Esophagus muscularis mucosa (tissue), 4 donors: Measurements from ENCODE around the gene PODXL2. TPM values are rescaled to one million over a fixed set of nuclear protein-coding genes. Genes with fewer than 3 reads are reported as not detected.

Source experiments
- DNase-seq: peaks from one replicate; pipeline ENCODE4 v3.0.0-alpha.2; 2017; ENCODE audit errors: extremely low spot score
- H3K27ac ChIP-seq, 4 donors: fragments of 200-600 bp; sonication (generic); replicated peaks in 1 of 4; 1 replicate in 3 of 4; 2 replicates in 1 of 4; pipeline ENCODE4 v1.5.1; 2016 to 2019; ENCODE audit warnings: mild to moderate bottlenecking in 1 of 4
- H3K27me3 ChIP-seq, 4 donors: fragments of 200-600 bp; sonication (generic); one replicate each; pipeline versions ENCODE4 v1.5.1 to v1.6.0; 2016 to 2019
- H3K36me3 ChIP-seq, 4 donors: fragments of 200-600 bp; sonication (generic); one replicate each; pipeline ENCODE4 v1.5.1; 2016 to 2019
- H3K4me1 ChIP-seq, 4 donors: fragments of 200-600 bp; sonication (generic); one replicate each; pipeline ENCODE4 v1.5.1; 2016 to 2019
- H3K4me3 ChIP-seq, 4 donors: fragments of 200-600 bp; sonication (generic); 1 replicate in 2 of 4; 2 replicates in 2 of 4; pipeline ENCODE4 v1.5.1; 2016 to 2019; ENCODE audit warnings: mild to moderate bottlenecking in 4 of 4, moderate library complexity in 1 of 4
- H3K9me3 ChIP-seq, 4 donors: fragments of 200-600 bp; sonication (generic); 1 replicate in 3 of 4; 2 replicates in 1 of 4; pipeline ENCODE4 v1.5.1; 2016 to 2019
- CTCF ChIP-seq, 3 experiments: fragments of 200-600 bp in 2 of 3; fragments of 450-650 bp in 1 of 3; sonication (generic) in 2 of 3; IDR thresholded peaks; one replicate each; pipeline ENCODE4 v1.5.1; 2017 to 2019; ENCODE audit warnings: antibody characterized with exemption in 3 of 3, mild to moderate bottlenecking in 2 of 3, moderate library complexity in 1 of 3
- EP300 ChIP-seq: sonication (generic); formaldehyde crosslinking; IDR thresholded peaks from one replicate; pipeline ENCODE4 v1.6.1; 2017; ENCODE audit warnings: antibody characterized with exemption
- POLR2A ChIP-seq: fragments of 450-650 bp; IDR thresholded peaks from one replicate; pipeline ENCODE4 v1.6.1; 2017; ENCODE audit warnings: antibody characterized with exemption, moderate library complexity, mild to moderate bottlenecking, low read depth
- POLR2AphosphoS5 ChIP-seq, 2 donors: sonication (generic); formaldehyde crosslinking; IDR thresholded peaks; one replicate each; pipeline ENCODE4 v1.6.1; 2017; ENCODE audit warnings: antibody characterized with exemption in 2 of 2
- whole genome bisulfite sequencing: methylation state at CpG from one replicate; pipeline ENCODE4 v1.1.5; 2018; 5-methylcytosine and 5-hydroxymethylcytosine counted together
- intact Hi-C: fragments of 100-400 bp; cut with DNase I; formaldehyde crosslinking; loops from one replicate; pipeline ENCODE4 v1.15.1; 2023
- total RNA-seq, 4 donors: library from RNA; depleted of rRNA; stranded (reverse); fragments of >200 nt; gene quantifications; one replicate each; pipeline versions ENCODE4 v1.1.0 to v1.2.1, GENCODE V29; 2016

Gene PODXL2
- total RNA-seq, 4 donors from 2014 or later: 1.7 to 3.1 (median 2.5) TPM

DNA sequence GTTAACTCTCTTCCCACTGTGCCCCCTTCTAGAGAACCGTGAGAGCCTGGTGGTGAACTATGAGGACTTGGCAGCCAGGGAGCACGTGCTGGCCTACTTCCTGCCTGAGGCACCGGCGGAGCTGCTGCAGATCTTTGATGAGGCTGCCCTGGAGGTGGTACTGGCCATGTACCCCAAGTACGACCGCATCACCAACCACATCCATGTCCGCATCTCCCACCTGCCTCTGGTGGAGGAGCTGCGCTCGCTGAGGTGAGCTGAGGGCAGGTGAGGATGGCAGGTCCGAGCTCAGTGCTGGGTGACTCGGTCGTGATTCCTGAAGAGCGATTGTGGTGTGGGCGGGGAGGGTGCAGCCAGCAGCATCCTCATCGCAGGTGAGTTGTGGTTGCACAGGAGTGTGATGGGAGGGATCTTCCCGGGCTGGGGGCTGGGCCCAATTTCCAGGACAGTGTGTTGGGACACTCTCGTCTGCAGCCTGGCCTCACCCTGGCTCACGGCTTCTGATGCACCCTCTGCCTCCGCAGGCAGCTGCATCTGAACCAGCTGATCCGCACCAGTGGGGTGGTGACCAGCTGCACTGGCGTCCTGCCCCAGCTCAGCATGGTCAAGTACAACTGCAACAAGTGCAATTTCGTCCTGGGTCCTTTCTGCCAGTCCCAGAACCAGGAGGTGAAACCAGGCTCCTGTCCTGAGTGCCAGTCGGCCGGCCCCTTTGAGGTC is 22.7 kb upstream of the PODXL2 start:
- DNase-seq: no peak
- intact Hi-C loops: no loop called here
- H3K9me3 ChIP-seq: no peaks in the 10 kb centered on the region
- no peaks in the 10 kb centered on the region for H3K4me1 ChIP-seq
- H3K27me3 ChIP-seq: no peaks in the 10 kb centered on the region
- peaks cover 10 to 66% (median 27%) of the 10 kb centered on the region in 4 donors for H3K36me3 ChIP-seq
- TF ChIP-seq POLR2A (no peak), CTCF (IDR thresholded peaks at IDR 0.05) (no peak), POLR2AphosphoS5 (IDR thresholded peaks at IDR 0.05) (no peak), EP300 (no peak)
- WGBS: 98% methylated on average over 16 of the region's 24 CpGs
- H3K27ac ChIP-seq: no peak overlapping the region
- H3K4me3 ChIP-seq: no peak overlapping the region

GRCh38 chr3:127606981-127607595 is 21.9 kb upstream of the PODXL2 start:
- TF ChIP-seq CTCF (IDR thresholded peaks at IDR 0.05) (no peak), EP300 (no peak), POLR2AphosphoS5 (IDR thresholded peaks at IDR 0.05) (no peak), POLR2A (no peak)
- no peak overlapping the region for H3K4me3 ChIP-seq
- intact Hi-C loops: no loop called here
- no peaks in the 10 kb centered on the region for H3K27me3 ChIP-seq
- WGBS: 89% methylated on average over 17 of the region's 17 CpGs
- DNase-seq: no peak
- H3K4me1 ChIP-seq: no peaks in the 10 kb centered on the region
- H3K9me3 ChIP-seq: no peaks in the 10 kb centered on the region
- peaks cover 10 to 68% (median 27%) of the 10 kb centered on the region in 4 donors for H3K36me3 ChIP-seq
- no peak overlapping the region for H3K27ac ChIP-seq

DNA sequence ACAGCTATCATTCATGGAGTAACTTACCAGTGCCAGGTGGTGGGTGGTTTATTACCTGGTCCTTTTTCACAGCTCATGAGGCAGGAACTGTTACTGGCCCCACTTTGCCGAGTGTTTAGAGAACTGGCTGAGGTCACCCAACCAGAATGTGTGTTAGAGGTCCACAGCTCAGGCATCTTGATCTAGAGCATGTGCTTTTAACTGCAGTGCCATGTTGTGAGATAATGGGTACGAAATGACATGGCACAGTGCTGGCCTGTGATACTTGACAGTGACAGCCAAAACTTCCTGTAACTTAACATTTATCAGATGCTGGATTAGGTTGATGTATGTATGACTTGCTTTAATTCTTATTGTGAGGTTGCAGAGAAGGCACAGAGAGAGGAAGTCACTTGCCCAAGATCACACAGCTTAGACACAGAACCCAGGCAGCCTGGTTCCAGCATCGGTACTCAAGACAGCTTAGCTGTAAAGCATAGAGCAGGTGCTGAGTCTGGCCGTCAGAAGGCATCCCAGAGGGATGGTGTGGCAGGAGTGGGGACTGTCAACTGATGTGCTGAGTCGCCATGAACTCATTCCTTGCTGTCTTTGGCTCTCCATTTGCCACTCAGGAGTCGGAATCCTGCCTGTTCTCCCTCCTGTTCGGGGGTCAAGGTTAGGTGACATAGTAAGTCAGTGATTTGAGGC is 21.2 kb upstream of the PODXL2 start:
- Histone ChIP-seq H3K36me3 (peaks cover 10 to 72% (median 27%) of the 10 kb centered on the region in 4 donors), H3K4me1 (peaks cover 0 to under 1% (median 0%) of the 10 kb centered on the region in 4 donors), H3K4me3 (no peak overlapping the region), H3K27me3 (no peaks in the 10 kb centered on the region), H3K9me3 (no peaks in the 10 kb centered on the region), H3K27ac (no peak overlapping the region)
- intact Hi-C loops: no loop called here
- DNase-seq: no peak
- WGBS: 82% methylated on average over 1 of the region's 7 CpGs
- no peak for TF ChIP-seq POLR2A
- TF ChIP-seq CTCF (IDR thresholded peaks at IDR 0.05): no peak
- no peak for TF ChIP-seq EP300
- no peak for TF ChIP-seq POLR2AphosphoS5 (IDR thresholded peaks at IDR 0.05)

GRCh38 chr3:127608362-127608718 is 20.6 kb upstream of the PODXL2 start:
- TF ChIP-seq POLR2A (no peak), CTCF (IDR thresholded peaks at IDR 0.05) (no peak)
- Histone ChIP-seq H3K27ac (no peak overlapping the region), H3K9me3 (no peaks in the 10 kb centered on the region), H3K27me3 (no peaks in the 10 kb centered on the region), H3K4me1 (peaks cover 0 to 6% (median 0%) of the 10 kb centered on the region in 4 donors), H3K36me3 (peaks cover 10 to 77% (median 27%) of the 10 kb centered on the region in 4 donors), H3K4me3 (no peak overlapping the region)
- intact Hi-C loops: no loop called here
- WGBS: 92% methylated on average over 14 of the region's 14 CpGs
- no peak for DNase-seq
